HG03139 (cell line): ENCODE results near the gene PITPNC1.
"Not testable (repeated sequence)": the region's sequence is repeated elsewhere in the genome, so short reads cannot be mapped to it uniquely, and the experiment has no call there.

ENCODE experiments used
- ATAC-seq: cut with Tn5 transposase; IDR thresholded peaks from one replicate; pipeline ENCODE4 v1.9.1; 2021; ENCODE audit not compliant: unreplicated experiment

The PITPNC1 gene

DNA sequence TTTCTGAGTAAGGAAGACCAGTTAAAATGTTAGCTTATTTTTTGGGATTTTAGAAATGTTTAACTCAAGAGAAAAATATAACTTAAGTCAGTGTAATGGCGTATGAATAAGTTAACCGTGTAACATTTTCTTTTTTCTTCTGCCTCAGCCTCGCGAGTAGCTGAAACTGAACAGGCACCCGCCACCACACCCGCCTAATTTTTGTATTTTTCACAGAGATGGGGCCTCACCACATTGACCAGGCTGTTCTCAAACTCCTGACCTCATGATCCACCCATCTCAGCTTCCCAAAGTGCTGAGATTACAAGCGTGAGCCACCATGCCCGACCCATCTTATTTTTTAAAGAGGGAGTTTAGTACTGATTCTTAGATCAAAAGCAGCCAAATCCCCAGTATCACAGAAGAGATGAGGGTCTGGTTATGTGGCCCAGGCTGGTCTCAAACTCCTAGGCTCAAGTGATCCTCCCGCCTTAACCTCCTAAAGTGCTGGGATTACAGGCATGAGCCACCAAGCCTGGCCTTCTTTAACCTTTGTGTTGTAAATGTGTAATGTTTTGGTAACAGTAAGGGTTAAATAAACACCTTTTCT lies 16.8 kb downstream of the PITPNC1 start:
- ATAC-seq: no peak

DNA sequence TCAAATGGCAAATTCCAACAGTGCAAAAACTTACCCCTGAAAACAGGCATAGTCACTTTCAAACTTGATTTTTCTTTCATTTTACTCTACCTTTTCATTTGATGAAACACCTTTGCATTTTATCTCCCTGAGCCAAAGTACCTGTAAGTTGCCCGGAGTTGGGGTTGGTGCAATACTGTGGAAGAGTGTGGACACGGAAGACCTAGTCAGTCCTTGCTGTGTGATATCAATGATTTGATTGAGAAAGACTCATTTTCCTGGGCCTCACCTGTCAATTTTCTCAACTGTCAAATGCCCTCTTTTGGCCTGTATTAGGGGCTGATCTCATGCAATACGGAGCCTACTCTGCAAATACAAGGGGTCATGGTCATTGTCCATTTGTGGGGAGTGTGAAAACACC lies 22.6 kb downstream of the PITPNC1 start:
- no peak for ATAC-seq

DNA sequence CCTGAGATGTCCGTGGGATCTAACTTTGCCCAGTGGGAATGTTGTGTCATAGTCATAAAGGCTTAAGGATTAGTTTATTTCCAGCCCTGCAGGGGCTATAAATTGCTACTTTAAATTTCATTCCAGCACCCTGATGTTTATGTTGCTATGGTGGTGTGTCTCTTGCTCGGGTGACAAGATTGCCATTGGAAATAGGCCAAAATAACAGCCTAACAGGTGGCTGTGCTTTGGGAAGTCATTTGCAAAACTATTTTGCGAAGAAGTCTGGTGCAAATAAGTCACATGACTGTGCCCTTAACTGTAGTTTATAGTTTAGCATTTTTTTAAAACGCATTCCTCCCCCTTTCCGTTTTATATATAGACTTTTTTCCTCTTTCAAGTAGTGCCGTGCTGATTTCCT lies 23.1 kb downstream of the PITPNC1 start:
- ATAC-seq: no peak

DNA sequence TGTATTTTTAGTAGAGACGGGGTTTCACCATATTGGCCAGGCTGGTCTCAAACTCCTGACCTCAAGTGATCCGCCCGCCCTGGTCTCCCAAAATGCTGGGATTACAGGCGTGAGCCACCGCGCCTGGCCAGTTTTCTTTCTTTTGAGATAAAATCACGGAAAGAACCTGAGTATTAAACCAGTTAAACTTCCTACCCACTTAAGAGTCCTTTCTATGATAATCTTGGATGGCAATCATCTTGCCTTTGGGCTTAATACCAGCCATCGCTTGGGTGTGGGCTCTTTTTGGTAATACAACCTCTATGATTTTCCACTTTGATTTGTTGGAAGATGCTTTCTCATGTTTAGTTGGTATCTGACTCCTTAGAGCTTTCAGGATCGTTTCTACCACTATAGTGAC lies 24.0 kb downstream of the PITPNC1 start:
- no peak for ATAC-seq

DNA sequence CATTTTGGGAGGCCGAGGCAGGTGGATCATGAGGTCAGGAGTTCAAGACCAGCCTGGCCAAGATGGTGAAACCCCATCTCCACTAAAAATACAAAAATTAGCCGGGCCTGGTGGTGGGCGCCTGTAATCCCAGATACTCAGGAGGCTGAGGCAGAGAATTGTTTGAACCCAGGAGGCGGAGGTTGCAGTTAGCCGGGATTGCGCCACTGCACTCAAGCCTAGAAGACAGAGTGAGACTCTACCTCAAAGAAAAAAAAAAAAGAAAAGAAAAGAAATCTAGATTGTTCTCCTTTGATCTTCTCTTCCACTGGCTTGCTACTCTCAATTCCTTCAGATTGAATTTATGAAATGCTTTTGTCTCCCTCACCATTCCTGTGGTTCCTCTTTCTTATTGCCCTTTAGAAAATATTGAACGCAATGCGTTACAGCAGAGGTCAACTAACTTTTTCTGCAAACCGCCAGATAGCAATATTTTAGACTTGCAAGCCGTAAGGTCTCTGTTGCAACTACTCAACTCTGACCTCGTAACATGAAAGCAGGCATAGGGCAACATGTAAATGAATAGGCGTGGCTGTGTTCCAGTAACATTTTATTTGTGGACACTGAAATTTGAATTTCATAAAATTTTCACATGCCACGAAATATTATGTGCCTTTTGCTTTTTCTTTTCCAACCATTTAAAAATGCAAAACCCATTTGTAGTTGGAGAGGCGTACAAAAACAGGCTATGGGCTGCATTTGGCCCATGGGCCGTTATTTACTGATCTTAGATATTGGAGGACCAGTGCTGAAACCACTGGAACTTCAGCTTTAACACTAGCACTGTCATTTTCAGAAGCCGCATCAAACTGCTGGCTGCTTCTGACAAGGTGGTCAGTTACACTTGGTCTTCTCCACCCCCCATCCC lies 24.8 kb downstream of the PITPNC1 start:
- ATAC-seq: no peak

DNA sequence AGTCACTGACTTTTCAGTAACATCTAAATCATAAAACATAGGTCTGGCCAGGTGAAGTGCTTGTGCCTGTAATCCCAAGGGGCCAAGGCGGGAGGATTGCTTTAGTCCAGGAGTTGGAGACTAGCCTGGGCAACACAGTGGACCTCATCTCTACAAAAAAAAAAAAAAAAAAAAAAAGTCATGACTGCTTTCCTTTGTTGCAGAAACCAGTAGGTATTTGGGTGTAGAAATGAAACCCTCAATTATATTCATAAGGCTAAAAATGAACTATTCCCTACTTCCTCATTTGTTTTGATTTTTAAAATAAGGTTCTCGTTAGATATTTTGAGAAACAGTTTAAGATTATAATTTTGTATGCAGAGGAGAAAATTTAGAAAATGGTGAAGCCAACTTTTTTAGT lies 26.0 kb downstream of the PITPNC1 start:
- ATAC-seq: no peak

DNA sequence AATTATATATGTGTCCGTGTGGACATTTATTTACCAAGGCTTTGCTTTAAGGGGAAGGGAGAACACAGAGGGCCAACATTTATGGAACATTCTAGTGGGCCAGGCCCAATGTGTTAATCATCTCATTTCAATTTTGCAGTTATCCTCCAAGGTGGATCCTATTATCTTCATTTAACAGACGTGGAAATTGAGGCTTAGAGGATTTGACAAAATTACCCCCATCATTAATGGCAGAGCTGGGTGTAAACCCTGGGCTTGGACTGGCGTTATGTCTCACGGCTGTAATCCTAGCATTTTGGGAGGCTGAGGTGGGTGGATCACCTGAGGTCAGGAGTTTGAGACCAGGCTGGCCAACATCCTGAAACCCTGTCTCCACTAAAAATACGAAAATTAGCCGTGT lies 26.4 kb downstream of the PITPNC1 start:
- no peak for ATAC-seq

DNA sequence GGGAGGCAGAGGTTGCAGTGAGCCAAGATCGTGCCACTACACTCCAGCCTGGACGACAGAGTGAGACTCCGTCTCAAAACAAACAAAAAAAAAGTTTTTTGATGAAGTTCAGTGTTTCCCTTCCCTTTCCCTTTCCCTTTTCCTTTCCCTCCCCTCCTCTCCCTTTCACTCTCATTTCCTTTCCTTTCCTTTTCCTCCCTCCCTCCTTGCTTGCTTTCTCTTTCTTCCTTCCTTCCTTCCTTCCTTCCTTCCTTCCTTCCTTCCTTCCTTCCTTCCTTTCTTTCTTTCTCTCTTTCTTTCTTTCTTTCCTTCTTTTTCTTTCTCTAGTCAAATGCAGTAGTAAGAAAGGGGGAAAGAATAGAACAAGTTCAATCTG lies 31.4 kb downstream of the PITPNC1 start:
- not testable (repeated sequence) for ATAC-seq

DNA sequence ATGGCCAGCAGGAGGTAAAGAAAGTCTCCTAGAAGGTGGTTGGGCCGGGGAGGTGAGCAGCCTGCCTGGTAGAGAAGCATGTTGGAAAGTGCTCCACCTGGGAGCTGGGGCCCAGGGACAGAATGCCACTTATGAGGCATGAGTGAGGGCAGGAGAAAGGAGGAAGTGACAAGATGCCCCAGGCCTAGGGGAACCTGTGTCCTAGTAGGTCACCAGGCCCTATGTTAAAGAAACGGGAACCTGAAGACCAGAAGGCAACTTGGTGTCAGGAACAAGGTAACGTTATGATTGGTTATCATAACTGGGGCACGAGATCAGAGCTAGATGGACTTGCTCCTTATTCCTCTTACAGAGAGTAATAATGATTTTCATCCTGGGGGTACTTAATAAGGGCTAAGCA lies 34.3 kb downstream of the PITPNC1 start:
- ATAC-seq: no peak

DNA sequence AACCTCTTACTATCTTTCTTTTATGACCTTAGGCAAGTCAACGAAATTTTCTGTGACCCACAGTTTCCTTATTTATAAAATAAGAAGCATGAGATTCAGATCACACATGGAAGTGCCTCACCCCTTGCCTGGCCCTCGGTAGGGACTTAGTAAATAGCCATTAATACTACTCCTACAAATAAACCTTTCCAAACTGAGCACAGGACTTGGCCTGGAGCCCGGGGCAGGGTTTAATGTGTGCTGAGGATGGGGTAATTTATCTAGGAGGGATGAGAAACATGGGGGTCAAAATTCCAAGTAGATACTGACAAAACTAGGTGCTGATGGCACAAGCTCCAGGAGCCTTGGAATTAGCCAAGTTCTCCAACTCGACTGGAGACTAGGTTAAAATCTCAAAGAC lies 35.0 kb downstream of the PITPNC1 start:
- ATAC-seq: no peak

DNA sequence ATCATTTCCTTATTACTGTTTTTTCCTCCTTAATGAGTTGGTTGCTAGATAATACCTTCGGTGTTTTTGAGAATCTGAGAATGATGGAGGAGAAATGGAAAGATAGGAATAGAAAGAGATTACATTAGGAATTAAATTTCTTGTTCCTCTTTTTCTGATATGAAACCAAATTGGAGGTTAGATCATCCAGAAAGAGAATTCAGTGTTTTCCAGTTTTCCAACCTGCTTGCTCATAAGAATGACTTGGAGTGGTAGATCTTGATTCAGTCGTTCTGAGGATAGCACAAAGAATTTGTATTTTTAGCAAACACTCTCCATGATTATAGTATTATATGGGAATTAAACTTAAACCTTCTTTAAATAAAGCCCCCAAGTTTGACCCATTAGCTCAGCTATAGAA lies 35.9 kb downstream of the PITPNC1 start:
- ATAC-seq: no peak

DNA sequence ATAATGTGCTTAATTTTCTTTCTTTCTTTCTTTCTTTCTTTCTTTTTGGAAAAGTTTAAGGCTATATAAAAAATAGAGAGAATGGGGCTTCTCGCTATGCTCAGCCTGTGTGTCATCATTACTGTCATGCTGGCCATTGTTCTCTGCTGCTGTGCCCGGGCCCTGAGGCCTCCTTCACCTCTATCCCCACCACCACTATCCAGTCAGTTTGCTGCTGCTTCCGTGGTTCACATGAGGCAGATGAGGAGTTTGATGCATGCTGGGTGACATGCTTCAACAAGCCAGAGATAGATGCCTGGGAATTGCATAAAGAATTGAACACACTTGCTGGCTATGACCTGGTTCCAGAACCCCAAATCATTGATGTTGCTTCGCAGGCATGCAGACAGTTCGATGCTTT lies 36.3 kb downstream of the PITPNC1 start:
- no peak for ATAC-seq

DNA sequence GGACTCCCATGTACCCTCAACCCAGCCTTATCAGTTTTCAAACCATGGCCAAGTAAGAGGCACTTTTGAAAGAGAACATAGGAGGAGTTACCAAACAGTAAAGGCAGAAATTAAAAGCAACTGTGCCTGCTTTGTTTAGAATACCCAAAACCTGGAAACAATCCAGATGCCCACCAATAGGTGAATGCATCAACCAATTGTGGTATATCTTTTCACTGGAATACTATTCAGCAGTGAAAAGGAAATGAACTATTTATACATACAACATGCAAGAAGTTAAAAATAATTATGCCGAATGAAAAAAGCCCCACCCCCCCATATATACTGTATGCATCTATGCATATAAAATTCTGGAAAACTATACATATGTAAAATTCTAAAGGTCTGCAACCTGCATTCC lies 37.0 kb downstream of the PITPNC1 start:
- no peak for ATAC-seq

DNA sequence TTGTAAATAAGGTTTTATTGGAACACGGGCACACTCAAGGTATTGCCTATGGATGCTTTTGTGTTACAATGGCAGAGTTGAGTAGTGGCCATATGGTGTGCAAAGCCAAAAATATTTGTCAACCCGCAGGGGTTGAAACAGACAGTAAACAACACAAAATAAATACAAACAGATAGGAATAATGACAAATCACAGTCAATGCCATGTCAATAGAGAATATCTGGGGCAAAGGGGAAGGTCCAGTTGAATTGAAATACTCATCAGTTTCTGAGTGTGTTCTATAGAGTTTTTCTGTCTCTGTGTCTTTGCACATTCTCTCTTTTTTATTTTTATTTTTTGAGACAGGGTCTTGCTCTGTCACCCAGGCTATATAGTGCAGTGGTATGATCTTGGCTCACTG lies 37.5 kb downstream of the PITPNC1 start:
- ATAC-seq: no peak

DNA sequence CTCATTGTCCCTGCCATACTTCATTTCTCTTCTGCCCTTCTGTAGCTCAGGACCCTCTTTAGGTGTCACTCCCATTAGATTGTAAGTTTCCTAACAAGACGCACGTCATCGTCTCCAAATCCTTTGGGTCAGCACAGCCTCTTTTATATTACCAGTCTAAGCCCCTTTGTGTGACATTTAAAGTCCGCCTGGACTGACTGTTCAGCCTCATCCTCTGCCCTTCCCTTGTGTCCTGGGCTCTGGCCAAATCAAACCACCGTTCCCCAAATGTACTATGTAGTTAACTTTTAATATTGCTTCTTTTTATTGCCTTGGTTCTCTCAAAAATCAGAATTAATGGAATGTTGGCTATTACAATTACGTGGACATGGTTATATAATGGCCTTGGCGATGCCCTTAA lies 38.2 kb downstream of the PITPNC1 start:
- ATAC-seq: no peak

DNA sequence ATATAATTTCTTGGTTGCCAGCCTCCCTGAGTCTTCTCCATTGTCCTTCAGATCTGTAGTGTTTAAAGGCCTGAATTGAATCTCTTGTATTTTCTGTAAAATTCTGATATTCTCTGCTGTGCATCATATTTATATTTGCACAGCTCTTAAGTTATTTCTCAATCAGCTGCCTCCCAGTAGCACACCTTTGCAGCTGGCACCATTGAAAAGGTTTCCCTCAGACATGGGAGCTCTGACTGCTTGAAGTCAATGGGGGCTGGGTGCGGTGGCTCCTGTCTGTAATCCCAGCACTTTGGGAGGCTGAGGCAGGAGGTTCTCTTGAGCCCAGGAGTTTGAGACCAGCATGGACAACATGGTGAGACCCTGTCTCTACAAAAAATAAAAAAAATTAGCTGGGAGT lies 40.4 kb downstream of the PITPNC1 start:
- ATAC-seq: no peak

DNA sequence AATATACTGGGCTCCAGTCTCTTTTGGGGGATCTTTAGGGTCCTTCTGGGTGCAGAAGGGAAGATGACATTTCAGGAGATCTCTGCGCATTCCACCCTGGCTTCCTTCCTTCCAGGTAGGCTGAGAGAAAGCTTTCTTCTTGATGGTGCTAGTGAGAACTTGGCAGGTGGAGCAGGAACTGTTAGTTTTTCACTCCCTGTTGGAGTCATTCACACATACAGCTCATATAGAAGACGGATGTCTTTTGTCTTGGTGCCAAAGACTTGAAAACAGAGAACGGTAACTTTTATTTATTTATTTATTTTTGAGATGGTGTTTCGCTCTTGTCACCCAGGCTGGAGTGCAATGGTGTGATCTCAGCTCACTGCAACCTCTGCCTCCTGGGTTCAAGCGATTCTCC lies 43.9 kb downstream of the PITPNC1 start:
- ATAC-seq: no peak

DNA sequence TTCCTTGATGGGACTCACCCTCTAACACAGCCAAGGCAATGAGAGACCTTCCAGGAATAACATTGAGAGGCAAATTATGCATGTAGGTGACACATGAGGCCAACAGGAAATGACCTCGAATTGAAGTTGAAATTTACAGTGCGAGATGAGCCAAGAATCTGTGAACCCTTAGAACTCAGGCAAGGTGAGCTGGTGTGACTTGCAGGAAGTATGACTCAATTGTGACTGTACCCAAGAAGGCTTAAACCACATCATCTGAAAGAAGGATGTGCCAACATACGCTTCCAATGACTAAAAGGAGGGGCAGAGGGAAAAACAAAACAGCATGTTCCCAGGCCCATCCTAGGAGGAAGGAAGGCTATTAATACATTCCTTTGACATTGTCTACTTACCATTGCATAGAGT lies 44.8 kb downstream of the PITPNC1 start:
- no peak for ATAC-seq

DNA sequence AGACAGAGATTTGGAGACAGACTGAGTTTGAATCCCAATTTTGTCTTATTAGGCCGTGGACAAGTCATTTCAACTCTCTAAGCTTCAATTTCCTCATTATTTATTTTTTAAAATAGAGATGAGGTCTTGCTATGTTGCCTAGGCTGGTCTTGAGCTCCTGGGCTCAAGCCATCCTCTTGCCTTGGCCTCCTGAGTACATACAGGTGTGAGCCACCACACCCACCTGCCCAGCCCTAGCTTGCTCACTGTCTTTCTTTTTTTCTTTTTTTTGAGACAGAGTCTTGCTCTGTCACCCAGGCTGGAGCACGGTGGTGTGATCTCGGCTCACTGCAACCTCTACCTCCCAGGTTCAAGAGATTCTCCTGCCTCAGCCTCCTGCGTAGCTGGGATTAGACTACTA lies 45.2 kb downstream of the PITPNC1 start:
- ATAC-seq: not testable (repeated sequence)

DNA sequence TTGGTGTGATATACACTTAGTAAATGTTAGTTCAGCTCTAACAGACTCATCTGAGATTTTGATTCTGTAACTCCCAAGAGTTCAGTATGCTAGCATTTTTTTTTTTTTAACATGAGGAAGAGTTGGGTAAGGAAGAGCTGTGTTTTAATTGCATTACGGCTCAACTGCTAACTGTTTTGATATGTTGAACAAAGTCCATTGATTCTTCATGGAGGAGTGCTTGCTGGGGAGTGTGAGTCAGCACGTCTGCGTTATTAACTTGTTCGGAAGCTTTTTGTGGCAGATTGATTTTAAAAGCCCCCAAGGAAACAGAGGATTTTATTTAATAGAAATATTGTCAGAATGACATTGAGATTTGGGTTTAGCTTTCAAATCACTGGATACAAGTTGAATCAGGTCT lies 45.8 kb downstream of the PITPNC1 start:
- no peak for ATAC-seq

DNA sequence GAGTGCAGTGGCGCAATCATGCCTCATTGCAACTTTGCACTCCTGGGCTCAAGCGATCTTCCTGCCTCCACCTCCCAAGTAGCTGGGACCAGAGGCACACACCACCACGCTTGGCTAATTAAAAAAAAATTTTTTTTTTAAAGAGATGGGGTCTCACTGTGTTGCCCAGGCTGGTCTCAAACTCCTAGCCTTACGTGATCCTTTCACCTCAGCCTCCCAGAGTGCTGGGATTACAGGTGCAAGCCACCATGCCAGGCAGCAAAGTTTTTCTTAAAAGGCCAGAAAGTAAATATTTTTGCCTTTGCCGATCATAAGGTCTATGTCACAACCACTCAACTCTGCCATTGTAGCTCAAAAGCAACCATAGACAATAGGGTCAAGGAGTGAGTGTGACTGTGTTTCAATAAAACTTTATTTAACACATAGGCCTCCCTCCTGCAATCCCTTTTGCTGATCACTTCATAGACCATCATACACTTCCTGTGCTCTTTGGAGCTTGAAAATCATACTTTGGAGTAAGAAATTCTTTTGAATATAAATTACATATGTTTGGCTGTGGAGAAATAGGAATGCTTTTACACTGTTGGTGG lies 48.6 kb downstream of the PITPNC1 start:
- ATAC-seq: no peak

DNA sequence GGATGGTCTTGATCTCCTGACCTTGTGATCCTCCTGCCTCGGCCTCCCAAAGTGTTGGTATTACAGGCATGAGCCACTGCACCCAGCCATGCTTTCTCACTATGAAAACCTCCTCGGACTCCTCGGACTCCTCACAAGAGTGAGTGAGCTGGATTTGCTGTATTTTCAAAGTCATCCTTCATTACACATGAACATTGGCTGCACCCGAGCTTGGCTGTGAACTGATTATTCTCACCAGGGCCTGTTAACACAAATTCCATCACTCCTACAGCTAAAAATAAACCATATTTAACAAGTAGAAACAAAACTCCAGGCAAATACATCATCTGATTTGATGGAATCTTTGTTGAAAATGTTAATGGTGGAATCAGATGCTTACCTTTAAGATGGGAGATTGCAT lies 50.3 kb downstream of the PITPNC1 start:
- ATAC-seq: no peak
